ENCODE data around the gene WDR18.

DNA sequence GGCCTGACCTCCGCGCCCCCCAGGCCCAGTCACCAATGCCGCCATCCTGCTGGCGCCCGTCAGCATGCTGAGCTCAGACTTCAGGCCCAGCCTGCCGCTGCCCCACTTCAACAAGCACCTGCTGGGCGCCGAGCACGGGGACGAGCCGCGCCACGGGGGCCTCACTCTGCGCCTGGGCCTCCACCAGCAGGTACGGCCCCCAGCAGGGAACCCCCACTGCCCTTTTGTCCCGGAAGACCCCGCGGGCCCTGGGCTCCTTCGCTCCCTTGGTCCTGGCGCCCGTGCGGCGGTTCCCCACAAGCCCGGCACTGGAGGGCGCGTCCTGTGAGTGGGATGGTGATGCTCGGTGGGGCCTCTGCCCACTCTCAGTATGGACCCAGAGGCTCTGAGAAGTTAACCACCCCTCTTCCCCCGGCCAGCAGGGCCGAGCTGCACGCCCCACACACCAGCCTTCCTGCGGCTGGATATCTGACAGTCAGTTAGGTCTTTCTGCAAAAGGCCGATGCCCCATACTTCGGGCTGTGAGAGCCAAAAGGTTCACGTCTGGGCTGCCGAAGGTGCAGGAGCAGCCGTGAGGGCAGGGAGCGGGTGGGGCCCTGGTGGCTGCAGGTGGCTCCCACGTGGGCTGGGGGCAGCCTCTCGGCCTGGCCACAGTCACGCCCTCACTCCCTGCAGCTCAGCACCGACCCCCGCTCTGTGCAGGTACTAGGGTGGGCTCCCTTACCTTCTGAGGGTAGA, 8.0 kb downstream of the WDR18 start:
- TF ChIP-seq, protein P1, sequence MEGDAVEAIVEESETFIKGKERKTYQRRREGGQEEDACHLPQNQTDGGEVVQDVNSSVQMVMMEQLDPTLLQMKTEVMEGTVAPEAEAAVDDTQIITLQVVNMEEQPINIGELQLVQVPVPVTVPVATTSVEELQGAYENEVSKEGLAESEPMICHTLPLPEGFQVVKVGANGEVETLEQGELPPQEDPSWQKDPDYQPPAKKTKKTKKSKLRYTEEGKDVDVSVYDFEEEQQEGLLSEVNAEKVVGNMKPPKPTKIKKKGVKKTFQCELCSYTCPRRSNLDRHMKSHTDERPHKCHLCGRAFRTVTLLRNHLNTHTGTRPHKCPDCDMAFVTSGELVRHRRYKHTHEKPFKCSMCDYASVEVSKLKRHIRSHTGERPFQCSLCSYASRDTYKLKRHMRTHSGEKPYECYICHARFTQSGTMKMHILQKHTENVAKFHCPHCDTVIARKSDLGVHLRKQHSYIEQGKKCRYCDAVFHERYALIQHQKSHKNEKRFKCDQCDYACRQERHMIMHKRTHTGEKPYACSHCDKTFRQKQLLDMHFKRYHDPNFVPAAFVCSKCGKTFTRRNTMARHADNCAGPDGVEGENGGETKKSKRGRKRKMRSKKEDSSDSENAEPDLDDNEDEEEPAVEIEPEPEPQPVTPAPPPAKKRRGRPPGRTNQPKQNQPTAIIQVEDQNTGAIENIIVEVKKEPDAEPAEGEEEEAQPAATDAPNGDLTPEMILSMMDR (IDR thresholded peaks at IDR 0.05) = no peak
- TF ChIP-seq POLR2A (IDR thresholded peaks at IDR 0.05) = no peak
